Measurements from ENCODE around the gene ERI3. TPM values are rescaled to one million over a fixed set of nuclear protein-coding genes. Genes with fewer than 3 reads are reported as not detected.

Gene ERI3
- total and polyA plus RNA-seq, 5 donors from 2014 or later: 27.6 to 39.8 (median 34.6) TPM

DNA sequence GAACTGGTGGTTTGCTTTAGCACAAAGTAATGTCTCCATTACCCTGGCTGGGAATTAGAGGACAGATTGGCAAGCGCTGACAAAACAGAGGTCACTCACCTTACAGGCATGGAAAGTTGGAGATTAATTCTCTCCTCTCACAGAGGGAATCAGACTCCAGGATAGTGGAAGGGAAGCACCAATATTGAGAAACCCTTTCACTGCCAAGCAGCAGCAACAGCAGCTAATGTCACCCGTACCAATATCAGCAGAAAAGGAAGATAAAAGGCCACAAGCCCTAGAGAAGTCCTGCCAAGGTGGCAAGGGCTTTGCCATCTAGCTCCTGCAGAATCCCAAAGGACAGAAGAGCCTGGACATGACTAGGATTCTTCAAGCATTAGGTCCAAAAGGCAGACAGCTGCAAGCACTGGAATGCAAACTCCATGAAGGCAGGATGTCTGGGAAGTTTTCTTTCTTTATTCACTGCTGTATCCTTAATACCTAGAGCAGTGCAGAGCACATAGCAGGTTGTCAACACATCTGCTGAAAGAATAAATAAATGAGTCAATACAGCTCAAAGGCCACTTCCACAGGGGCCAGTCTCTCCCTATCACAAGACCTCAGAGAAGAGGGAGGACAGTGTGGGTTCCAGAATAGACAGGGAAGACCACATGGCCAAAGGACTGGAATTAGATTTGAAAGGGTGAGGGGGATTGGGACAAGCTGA lies 57.2 kb downstream of the ERI3 start:
- H3K27ac ChIP-seq (ENCODE audit: insufficient read depth, low read length, poor library complexity, severe bottlenecking): no peak overlapping the region
- Mint-ChIP-seq H3K36me3 (peaks cover 45% of the 10 kb centered on the region), H3K9me3 (no peaks in the 10 kb centered on the region), H3K4me3 (no peak overlapping the region), H3K4me1 (peaks cover 0 to 4% (median 0%) of the 10 kb centered on the region in 4 donors), H3K27ac (no peak overlapping the region), H3K27me3 (no peaks in the 10 kb centered on the region)
- peaks cover 45% of the 10 kb centered on the region for H3K36me3 ChIP-seq (ENCODE audit: control insufficient read depth, insufficient read depth, low read length)
- H3K4me3 ChIP-seq (ENCODE audit: low read depth, low read length): no peak overlapping the region
- H3K4me1 ChIP-seq (ENCODE audit: control insufficient read depth, insufficient read depth, low read length, poor library complexity, severe bottlenecking): no peaks in the 10 kb centered on the region
- H3K27me3 ChIP-seq (ENCODE audit: control insufficient read depth, insufficient read depth, low read length): no peaks in the 10 kb centered on the region
- DNase-seq (no peak), ATAC-seq (ENCODE audit: low read depth in 2 of 2) (no peak)
- no peaks in the 10 kb centered on the region for H3K9me3 ChIP-seq (ENCODE audit: control insufficient read depth in 2 of 2, low read length in 2 of 2)

DNA sequence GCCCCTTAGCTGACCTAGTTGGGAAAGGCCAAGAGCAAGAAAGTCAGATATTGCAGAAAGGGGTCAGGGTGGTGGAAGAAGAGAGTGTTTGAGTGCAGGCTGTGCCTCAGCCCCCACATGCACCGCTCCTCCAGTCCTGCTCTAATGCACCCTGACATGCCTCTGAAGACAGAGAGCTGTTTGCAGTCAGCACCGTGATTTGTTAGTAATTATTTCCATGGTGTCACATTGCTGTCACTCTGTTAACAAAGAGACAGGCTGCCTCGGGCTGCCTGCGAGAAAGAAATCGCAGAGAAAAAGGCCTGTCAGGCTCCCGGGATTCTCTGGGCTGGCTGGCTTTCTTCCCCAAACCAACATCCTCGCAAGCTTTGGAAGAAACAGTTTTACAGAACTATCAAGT lies 58.3 kb downstream of the ERI3 start:
- H3K27ac Mint-ChIP-seq: no peak overlapping the region
- no peaks in the 10 kb centered on the region for H3K27me3 Mint-ChIP-seq
- Histone ChIP-seq H3K36me3 (ENCODE audit: control insufficient read depth, insufficient read depth, low read length) (peaks cover 36% of the 10 kb centered on the region), H3K9me3 (ENCODE audit: control insufficient read depth in 2 of 2, low read length in 2 of 2) (no peaks in the 10 kb centered on the region), H3K4me1 (ENCODE audit: control insufficient read depth, insufficient read depth, low read length, poor library complexity, severe bottlenecking) (no peaks in the 10 kb centered on the region), H3K27ac (ENCODE audit: insufficient read depth, low read length, poor library complexity, severe bottlenecking) (no peak overlapping the region), H3K27me3 (ENCODE audit: control insufficient read depth, insufficient read depth, low read length) (no peaks in the 10 kb centered on the region), H3K4me3 (ENCODE audit: low read depth, low read length) (no peak overlapping the region)
- H3K4me3 Mint-ChIP-seq: no peak overlapping the region
- H3K4me1 Mint-ChIP-seq: peaks cover 0 to 7% (median 2%) of the 10 kb centered on the region in 4 donors
- no peak for DNase-seq
- no peak for ATAC-seq (ENCODE audit: low read depth in 2 of 2)
- no peaks in the 10 kb centered on the region for H3K9me3 Mint-ChIP-seq
- peaks cover 42% of the 10 kb centered on the region for H3K36me3 Mint-ChIP-seq

DNA sequence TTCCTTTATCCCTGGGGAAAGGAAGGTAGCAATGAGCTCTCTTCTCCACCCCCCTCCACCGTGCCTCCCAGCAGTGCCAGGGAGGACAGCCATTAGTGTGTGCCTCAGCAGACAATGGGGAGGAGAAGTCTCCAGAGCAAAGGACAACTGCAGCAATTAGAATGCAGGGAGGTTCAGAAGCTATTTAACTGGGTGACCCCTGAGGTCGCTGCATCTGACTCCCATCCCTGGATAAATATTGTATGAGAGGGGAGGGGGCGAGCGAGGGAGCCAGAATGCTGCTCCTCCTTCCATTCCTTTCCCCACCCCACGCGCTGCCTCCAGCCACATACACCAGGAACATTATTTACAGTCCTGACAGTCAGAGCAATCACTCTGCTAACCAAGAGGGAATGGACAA lies 59.0 kb downstream of the ERI3 start:
- Mint-ChIP-seq H3K36me3 (peaks cover 44% of the 10 kb centered on the region), H3K27me3 (no peaks in the 10 kb centered on the region), H3K4me3 (no peak overlapping the region), H3K4me1 (peaks cover 0 to 7% (median 0%) of the 10 kb centered on the region in 4 donors), H3K27ac (no peak overlapping the region), H3K9me3 (no peaks in the 10 kb centered on the region)
- Histone ChIP-seq H3K4me3 (ENCODE audit: low read depth, low read length) (no peak overlapping the region), H3K4me1 (ENCODE audit: control insufficient read depth, insufficient read depth, low read length, poor library complexity, severe bottlenecking) (no peaks in the 10 kb centered on the region), H3K27ac (ENCODE audit: insufficient read depth, low read length, poor library complexity, severe bottlenecking) (no peak overlapping the region), H3K27me3 (ENCODE audit: control insufficient read depth, insufficient read depth, low read length) (no peaks in the 10 kb centered on the region), H3K36me3 (ENCODE audit: control insufficient read depth, insufficient read depth, low read length) (peaks cover 36% of the 10 kb centered on the region), H3K9me3 (ENCODE audit: control insufficient read depth in 2 of 2, low read length in 2 of 2) (no peaks in the 10 kb centered on the region)
- DNase-seq (no peak), ATAC-seq (ENCODE audit: low read depth in 2 of 2) (no peak)

DNA sequence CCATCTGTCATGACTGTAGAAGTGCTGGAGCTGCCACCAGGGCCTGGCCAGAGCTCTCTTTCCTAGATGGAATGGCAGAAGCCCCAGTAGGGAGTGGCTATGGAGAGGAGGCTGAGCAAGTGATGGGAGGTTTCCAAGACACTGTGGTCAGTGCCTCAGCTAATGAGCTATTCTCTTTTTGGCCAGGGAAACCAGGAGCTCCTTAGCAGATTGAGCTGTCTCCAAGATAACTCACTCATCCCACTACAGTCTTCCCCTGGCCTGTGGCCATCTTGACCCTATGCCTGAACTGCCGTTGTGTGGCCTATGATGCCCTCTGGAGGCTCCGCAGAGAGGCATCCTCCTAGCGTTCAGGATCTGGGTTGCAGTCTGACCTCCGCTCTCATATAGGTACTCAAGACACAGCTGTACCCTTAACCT lies 60.5 kb downstream of the ERI3 start:
- no peak overlapping the region for H3K4me3 Mint-ChIP-seq
- ATAC-seq (ENCODE audit: low read depth in 2 of 2) (no peak), DNase-seq (no peak)
- H3K27ac Mint-ChIP-seq: no peak overlapping the region
- no peaks in the 10 kb centered on the region for H3K27me3 ChIP-seq (ENCODE audit: control insufficient read depth, insufficient read depth, low read length)
- H3K9me3 Mint-ChIP-seq: no peaks in the 10 kb centered on the region
- no peaks in the 10 kb centered on the region for H3K27me3 Mint-ChIP-seq
- H3K36me3 Mint-ChIP-seq: peaks cover 48% of the 10 kb centered on the region
- peaks cover 42% of the 10 kb centered on the region for H3K36me3 ChIP-seq (ENCODE audit: control insufficient read depth, insufficient read depth, low read length)
- no peaks in the 10 kb centered on the region for H3K9me3 ChIP-seq (ENCODE audit: control insufficient read depth in 2 of 2, low read length in 2 of 2)
- no peak overlapping the region for H3K27ac ChIP-seq (ENCODE audit: insufficient read depth, low read length, poor library complexity, severe bottlenecking)
- H3K4me1 ChIP-seq (ENCODE audit: control insufficient read depth, insufficient read depth, low read length, poor library complexity, severe bottlenecking): no peaks in the 10 kb centered on the region
- peaks cover 0 to 7% (median 0%) of the 10 kb centered on the region in 4 donors for H3K4me1 Mint-ChIP-seq
- no peak overlapping the region for H3K4me3 ChIP-seq (ENCODE audit: low read depth, low read length)

DNA sequence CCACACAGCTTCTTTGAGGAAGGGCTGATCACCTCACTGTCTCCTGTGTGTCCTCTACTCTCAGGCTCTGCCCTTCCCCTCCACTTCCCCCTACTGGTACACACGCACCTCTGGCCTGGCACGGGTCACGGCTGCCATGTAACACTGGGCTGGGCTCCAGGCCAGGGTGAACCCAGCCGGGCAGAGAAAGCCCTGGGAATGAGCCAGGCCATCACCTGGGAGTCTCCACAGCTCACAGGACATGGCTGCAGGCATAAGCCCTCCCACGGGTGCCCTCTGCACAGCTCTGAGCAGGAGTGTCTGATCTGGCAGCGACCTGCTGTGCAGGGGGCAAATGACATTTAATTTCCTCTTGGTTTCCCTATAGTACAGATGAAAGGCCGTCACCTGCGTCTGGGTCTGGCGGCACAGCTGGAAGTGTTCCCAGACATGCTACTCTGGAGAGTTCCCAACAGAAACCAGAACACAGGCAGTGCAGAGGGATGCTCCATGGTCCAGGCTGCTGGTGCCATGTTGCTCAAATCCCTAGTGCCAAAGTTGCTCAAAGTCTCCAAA lies 61.2 kb downstream of the ERI3 start:
- Histone ChIP-seq H3K27me3 (ENCODE audit: control insufficient read depth, insufficient read depth, low read length) (no peaks in the 10 kb centered on the region), H3K4me3 (ENCODE audit: low read depth, low read length) (no peak overlapping the region), H3K36me3 (ENCODE audit: control insufficient read depth, insufficient read depth, low read length) (peaks cover 42% of the 10 kb centered on the region), H3K27ac (ENCODE audit: insufficient read depth, low read length, poor library complexity, severe bottlenecking) (no peak overlapping the region), H3K9me3 (ENCODE audit: control insufficient read depth in 2 of 2, low read length in 2 of 2) (no peaks in the 10 kb centered on the region), H3K4me1 (ENCODE audit: control insufficient read depth, insufficient read depth, low read length, poor library complexity, severe bottlenecking) (no peaks in the 10 kb centered on the region)
- H3K9me3 Mint-ChIP-seq: no peaks in the 10 kb centered on the region
- ATAC-seq (ENCODE audit: low read depth in 2 of 2) (no peak), DNase-seq (no peak)
- H3K4me1 Mint-ChIP-seq: peaks cover 0 to 7% (median 0%) of the 10 kb centered on the region in 4 donors
- H3K36me3 Mint-ChIP-seq: peaks cover 52% of the 10 kb centered on the region
- H3K27me3 Mint-ChIP-seq: no peaks in the 10 kb centered on the region
- H3K27ac Mint-ChIP-seq: peak overlapping the region in 1 of 3 donors; percentile 82
- no peak overlapping the region for H3K4me3 Mint-ChIP-seq

DNA sequence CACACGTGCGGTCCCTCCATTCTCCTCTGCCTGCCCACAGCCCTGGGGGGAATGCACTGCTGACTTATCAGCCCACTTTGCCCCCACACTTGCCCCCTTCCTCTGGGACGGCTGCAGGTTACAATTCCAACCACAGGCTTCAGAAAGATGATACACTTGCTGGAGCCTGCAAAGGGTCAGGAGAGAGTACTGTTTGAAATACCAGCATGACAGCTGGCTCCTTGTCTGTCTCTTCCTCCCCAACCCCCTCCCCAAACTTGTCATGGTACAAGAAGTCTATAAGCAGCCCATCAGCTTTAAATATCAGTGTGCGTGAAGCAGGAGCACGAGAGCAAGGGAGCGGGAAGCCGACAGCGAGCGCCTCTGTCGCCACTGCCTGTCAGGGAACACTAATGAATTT lies 62.4 kb downstream of the ERI3 start:
- ATAC-seq (ENCODE audit: low read depth in 2 of 2) (no peak), DNase-seq (no peak)
- Histone ChIP-seq H3K27me3 (ENCODE audit: control insufficient read depth, insufficient read depth, low read length) (no peaks in the 10 kb centered on the region), H3K4me1 (ENCODE audit: control insufficient read depth, insufficient read depth, low read length, poor library complexity, severe bottlenecking) (no peaks in the 10 kb centered on the region), H3K4me3 (ENCODE audit: low read depth, low read length) (no peak overlapping the region), H3K27ac (ENCODE audit: insufficient read depth, low read length, poor library complexity, severe bottlenecking) (no peak overlapping the region), H3K9me3 (ENCODE audit: control insufficient read depth in 2 of 2, low read length in 2 of 2) (no peaks in the 10 kb centered on the region), H3K36me3 (ENCODE audit: control insufficient read depth, insufficient read depth, low read length) (peaks cover 35% of the 10 kb centered on the region)
- no peak overlapping the region for H3K27ac Mint-ChIP-seq
- peaks cover 0 to 7% (median 0%) of the 10 kb centered on the region in 4 donors for H3K4me1 Mint-ChIP-seq
- H3K27me3 Mint-ChIP-seq: no peaks in the 10 kb centered on the region
- peaks cover 52% of the 10 kb centered on the region for H3K36me3 Mint-ChIP-seq
- no peaks in the 10 kb centered on the region for H3K9me3 Mint-ChIP-seq
- no peak overlapping the region for H3K4me3 Mint-ChIP-seq

DNA sequence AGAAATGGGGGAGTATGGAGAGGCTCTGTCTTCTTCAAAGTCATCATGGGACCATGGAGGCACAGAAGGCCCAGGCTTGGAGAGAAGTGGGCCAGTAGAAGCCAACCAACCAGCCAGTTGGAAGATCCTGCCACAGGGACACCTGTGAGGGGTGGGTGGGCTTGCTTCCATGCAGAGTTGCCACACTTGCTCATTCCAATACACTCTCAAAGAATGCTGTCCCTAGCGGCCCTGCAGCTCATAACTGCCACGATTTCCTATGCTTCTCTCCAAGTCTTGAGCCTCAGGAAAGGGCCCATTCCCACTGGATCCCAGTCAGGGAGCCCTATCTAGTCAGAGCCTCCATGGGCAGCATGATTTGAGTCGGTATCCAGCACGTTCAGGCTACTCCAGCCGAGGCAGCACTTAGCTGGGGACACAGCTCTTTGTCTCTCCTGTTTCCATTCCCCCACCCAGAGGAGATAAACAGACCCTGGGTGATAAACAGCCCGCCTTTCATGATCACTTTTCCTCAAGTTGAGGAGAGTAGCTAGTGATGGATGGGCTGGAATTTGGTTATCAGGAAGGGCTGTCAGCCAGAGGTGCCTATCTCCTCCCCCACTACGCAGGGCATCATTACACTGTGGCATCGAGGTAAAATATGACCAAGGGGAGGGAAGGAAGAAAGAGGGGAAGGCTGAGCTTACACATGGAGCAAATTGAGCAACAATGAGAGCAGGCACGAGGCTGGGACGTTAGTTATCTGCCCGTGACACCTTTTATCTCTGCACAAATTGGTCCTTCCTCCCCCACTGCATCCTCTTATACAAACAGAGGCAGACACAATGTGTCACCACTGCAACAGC lies 64.6 kb downstream of the ERI3 start:
- H3K27ac ChIP-seq (ENCODE audit: insufficient read depth, low read length, poor library complexity, severe bottlenecking): no peak overlapping the region
- H3K27me3 ChIP-seq (ENCODE audit: control insufficient read depth, insufficient read depth, low read length): no peaks in the 10 kb centered on the region
- H3K4me3 Mint-ChIP-seq: no peak overlapping the region
- DNase-seq (no peak), ATAC-seq (ENCODE audit: low read depth in 2 of 2) (no peak)
- no peaks in the 10 kb centered on the region for H3K9me3 ChIP-seq (ENCODE audit: control insufficient read depth in 2 of 2, low read length in 2 of 2)
- peak overlapping the region in 1 of 3 donors; percentile 34 for H3K27ac Mint-ChIP-seq
- no peaks in the 10 kb centered on the region for H3K4me1 ChIP-seq (ENCODE audit: control insufficient read depth, insufficient read depth, low read length, poor library complexity, severe bottlenecking)
- peaks cover 28% of the 10 kb centered on the region for H3K36me3 ChIP-seq (ENCODE audit: control insufficient read depth, insufficient read depth, low read length)
- peaks cover 56% of the 10 kb centered on the region for H3K36me3 Mint-ChIP-seq
- H3K4me3 ChIP-seq (ENCODE audit: low read depth, low read length): no peak overlapping the region
- no peaks in the 10 kb centered on the region for H3K27me3 Mint-ChIP-seq
- peaks cover 0 to 7% (median 0%) of the 10 kb centered on the region in 4 donors for H3K4me1 Mint-ChIP-seq
- H3K9me3 Mint-ChIP-seq: no peaks in the 10 kb centered on the region
